ENCODE measurements around the gene THOC3.

DNA sequence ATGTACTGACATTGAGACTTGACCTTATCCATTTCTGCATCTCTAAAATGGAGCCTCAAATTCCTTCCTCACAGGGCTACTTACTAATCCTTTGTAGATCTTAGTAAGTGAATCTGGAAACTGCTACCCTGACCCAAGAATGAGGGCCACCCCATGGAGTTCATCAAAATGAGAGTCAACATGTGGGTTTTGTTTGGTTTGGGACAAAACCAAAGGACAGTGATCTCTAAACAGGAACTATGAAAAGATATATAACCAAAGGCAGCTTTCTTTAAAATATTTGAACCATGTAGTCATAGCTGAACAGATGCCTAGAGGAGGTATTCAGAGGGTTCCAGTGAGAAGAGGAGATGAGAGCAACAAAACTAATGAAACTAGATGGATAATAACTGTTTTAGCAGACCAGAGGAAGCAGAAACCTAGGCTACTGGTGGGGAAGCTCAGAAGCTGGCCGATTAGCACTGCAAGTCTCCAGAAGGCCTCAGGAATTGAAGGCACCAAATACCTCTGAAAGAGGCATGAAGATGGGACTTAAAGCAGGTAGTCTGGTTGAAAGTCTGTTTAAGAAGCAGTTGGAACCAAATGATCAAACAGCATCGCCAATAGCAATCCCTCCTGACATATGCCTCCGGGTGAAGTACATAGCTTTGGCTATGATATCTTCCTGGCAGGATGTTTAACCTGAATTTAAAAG, 45.8 kb downstream of the THOC3 start:
- TF ChIP-seq SUZ12 (IDR thresholded peaks at IDR 0.05; ENCODE audit: extremely low read depth, insufficient read depth, insufficient read length) = no peak
- no peak for TF ChIP-seq ZNF274 (IDR thresholded peaks at IDR 0.05; ENCODE audit: low read depth, low read length)
- no peak for TF ChIP-seq YY1 (IDR thresholded peaks at IDR 0.05; ENCODE audit: insufficient read depth, insufficient read length)
